Glomerular visceral epithelial cell (primary cell): ENCODE measurements around the gene SLMAP.

ENCODE experiments used
- DNase-seq: peaks from one replicate; pipeline ENCODE4 v3.0.0-alpha.2; 2016; ENCODE audit errors: extremely low spot score

Gene SLMAP

DNA sequence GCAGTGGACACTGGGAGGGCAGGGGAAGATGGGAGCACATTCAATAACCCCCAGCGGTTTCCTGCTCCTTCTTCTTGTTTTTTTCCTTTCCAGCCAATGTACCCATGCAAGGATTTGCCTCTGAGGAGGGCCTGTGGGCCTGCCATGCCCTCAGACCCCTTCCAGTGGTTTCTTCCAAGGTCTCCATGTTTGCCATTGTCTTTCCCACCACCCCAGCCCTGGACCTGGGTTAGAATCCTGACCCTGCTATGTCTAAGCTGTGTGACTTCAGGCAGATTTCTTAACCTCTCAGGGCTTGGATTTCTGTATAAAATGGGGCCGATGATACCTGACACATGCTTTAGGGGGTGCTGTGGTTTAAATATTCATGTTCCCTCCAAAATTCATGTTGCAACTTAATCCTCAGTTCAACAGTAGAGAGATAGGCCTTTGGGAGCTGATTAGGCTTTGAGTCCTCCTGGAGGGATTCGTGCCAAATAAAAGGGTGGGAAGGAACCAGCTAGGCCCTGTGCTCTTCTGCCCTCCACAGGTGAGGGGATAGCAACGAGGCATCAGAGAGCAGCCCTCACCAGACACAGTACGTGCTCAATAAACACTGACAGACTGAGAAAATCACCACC lies 205.8 kb downstream of the SLMAP start:
- DNase-seq = peak; percentile 44

DNA sequence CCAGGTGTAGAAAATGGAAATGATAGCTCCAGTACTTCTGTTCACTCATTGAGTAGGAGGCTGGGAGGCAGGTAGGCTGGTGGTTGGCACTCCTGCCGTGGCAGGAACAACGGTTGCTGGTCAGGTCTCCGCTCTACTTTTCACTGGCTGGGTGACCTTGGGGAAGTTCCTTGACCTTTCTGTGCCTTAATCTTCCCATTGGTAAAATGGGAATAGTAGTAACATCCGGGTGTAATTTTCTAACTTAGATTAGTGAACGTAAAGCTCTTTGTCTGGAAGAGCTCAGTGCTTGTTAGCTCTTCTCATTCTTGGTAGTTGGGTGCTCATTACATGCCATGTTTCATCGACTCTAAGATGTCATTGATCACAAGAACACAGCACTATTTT lies 206.3 kb downstream of the SLMAP start:
- no peak for DNase-seq

DNA sequence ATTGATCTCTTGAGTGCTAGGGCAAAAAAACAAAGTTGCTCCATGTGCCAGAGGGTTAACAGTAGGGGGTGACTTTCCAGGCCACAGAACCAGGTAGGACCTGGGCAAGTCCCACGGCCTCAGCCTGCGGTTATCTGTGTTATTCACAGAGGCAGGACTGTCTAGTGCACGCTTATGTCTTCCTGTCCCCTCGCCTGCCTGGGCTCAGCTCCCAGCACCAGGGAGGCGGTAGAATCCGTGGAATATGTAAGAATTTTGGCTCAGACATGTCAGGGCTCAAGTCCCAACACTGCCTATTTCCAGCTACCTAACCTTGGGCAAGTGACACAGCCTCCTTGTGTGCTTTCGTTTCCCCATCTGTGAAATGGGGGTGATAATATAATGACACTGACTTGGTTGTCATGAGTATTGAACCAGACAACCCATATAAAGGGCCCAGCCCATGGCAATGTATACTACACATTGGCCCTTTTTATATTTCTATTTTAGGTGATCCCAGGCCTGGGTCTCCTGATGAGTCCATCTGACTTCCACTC lies 207.8 kb downstream of the SLMAP start:
- DNase-seq = no peak

DNA sequence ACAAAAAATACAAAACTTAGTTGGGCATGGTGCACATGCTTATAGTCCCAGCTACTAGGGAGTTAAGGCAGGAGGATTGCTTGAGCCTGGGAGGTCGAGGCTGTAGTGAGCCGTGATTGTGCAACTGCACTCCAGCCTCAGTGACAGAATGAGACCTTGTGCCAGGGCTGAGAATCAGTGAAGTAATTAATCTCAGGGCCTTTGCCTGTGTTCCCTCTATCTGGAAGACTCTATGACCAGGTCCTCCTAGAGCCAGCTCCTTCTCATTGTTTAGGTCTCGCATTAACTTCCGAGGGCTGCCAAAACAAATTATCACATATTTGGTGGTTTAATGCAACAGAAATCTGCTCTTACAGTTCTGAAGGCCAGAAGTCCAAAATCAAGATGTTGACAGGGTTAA lies 210.7 kb downstream of the SLMAP start:
- no peak for DNase-seq

DNA sequence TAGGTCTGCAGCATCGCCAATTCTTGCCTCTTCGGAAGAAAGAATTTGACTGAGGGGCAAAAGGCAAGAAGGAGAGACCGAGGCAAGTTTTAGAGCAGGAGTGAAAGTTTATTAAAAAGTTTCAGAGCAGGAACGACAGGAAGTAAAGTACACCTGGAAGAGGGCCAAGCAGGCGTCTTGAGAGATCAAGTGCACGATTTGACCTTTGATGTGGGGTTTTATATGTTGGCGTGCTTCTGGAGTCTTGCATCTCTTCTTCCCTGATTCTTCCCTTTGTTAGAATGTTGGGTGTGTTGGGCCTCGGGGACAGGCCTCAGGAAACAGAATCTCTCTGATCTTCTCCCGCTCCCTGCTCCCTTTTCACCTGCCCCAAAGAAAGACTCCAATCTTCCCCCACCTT lies 211.5 kb downstream of the SLMAP start:
- DNase-seq = no peak

DNA sequence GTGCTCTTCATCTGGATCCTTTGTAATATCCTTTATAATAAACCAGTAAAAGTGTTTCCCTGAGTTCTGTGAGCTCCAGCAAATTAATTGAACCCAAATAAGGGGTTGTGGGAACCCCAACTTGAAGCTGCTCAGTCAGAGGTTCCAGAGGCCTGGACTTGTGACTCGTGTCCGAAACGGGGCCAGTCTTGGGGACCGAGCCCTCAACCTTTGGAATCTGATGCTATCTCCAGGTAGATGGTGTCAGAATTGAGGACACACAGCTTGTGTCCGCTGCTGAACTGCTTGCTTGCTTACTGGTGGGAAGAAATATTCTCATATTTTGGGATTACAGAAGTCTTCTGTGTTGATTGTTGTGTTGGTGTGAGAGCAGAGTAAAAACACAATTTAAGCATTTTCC lies 212.4 kb downstream of the SLMAP start:
- DNase-seq = no peak

DNA sequence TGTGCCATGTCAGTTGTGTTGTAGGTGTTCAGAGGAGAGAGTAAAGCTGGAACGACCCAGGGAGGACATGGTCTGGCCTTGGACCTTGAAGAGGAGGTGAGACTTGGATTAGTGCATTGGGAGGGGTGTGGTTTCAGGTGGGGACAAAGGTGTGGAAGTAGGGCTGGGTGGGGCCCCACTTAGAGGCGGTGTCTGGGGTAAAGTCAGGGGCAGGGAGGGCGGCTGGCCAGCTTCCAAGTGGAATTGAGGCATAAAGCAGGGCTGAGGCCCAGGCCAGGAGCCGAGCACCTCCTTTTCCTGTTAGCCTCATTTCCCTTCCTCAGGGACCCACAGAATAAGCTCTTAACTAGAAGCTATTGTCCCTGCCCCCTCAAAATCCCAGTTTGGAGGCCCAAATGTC lies 215.9 kb downstream of the SLMAP start:
- DNase-seq = no peak

DNA sequence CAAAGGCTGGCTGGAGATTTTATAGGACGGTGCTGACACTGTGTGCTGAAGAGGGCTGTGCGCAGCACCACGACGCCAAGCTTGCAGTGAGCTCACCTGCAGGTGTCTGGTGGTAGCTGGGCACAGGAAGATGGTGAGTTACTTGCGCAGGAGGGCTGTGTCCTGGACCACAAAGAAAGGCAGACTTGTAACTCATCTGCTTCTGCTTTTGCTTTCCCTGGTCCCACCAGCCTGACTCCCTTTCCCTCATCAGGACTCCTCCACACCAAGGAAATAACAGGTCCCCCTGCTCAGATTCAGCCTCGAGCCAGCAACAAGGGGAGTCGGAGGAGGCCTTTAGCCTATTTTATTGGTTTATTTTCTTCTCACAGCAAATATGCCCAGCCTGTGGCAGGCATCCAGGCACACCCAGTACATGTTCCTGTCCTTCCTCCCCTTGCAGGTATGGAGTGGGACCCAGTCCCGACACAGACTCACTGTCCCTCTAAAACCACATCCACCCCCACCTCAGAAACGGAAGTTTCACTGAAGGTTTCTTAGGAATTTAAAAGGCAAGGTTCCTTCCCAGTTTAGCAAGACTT lies 216.5 kb downstream of the SLMAP start:
- DNase-seq = peak; percentile 32

DNA sequence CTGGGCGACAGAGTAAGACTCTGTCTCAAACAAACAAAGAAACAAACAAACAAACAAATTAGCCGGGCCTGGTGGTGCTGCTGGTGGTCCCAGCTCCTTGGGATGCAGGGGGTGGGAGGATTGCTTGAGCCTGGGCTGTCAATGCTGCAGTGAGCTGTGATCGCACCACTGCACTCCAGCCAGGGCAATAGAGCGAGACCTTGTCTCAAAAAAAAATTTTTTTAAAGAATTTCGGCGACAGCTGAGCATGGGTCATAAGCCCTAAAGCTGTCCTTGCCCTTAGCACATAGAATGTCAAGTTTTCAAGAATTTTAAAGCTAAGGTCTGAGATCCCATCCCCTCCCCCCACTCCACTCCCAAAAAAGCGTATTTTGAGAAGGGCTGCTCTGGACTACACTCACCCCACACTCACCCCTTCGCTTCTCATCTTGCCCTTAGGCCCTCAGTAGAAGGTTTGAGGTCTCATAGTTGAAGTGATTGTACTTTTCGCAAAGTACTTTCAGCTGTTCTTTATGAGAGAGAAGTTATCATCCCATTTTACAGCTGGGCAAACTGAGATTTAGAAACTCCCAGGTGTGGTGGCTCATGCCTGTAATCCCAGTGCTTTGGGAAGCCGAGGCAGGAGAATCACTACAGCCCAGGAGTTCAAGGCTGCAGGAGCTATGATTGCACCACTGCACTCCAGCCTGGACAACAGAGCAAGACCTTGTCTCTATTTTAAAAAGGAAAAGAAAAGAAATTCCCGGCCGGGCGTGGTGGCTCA lies 217.8 kb downstream of the SLMAP start:
- no peak for DNase-seq

DNA sequence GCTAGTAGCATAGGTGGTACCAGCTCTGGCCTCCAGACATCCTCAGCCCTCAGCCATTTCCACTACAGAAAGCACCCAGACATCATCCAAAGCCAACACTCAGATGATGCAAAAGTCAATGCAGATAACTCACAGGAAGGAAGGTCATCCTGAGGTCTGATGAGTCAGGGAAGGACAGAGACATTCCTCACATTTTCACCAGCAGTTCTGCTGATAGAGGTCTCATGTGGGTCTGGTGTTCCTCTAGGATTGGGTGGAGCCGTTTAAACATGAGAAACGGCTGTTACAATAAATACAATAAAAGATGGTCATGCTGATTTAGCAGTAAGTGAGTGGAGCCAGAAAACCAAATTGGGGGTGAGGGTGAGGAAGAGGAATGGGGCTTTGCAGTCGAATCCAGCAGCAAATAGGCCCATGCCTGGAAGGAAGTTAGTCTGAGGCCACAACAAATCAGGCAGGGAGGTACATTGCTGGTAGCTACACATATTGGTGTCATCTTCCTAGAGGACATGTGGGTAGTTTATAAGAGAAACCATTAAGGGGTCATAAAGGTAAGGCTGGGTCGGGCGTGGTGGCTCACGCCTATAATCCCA lies 218.8 kb downstream of the SLMAP start:
- DNase-seq = peak; percentile 92

DNA sequence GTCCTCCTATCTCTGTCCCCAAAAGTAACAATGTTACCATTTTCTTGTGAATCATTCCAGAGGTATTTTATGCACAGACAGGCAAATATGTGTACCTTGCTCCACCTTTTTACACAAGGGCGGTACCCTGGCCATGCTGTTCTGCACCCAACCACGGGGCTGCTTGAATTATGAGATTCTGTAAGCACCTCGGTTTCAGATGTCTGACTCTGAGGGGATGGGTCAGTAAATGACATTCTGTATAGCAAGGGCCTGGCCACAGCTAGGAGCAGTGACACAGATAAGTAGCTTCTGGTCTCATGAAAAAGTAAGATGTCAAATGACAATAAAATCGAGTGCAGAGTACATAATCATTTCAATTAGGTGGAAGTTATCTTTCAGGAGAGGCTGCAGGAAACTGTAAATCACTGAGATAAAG lies 221.7 kb downstream of the SLMAP start:
- peak; percentile 51 for DNase-seq

DNA sequence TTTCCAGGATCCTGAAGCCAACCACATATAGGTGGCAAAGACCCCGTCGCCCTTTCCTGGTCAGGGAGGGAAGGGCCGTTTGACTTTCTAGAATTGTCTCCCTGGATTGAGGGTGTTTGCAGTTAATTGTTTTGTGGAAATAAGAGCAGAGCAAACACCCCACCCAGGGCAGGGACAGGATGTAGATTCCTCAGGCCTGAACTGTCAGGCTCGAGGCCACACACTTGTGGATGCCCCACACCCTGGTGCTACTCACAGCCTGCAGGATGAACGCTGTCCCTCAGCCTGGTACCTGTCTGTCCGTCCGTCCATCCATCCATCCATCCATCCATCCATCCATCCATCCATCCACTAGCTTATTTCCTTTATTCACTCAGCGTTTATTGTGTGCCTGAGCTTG lies 222.2 kb downstream of the SLMAP start:
- no peak for DNase-seq
